ENCODE data around the gene NPIPA1.
A peak's percentile ranks its signal among the peaks of the same experiment; 100 is the strongest.

The NPIPA1 gene

GRCh38 chr16:14955546-14956231, 18.4 kb downstream of the NPIPA1 start:
- TF ChIP-seq CTCF (IDR thresholded peaks at IDR 0.05; ENCODE audit: unreplicated experiment in 3 of 3) = no peak
- Mint-ChIP-seq H3K4me3 (no peak overlapping the region), H3K9me3 (peaks cover 2% of the 10 kb centered on the region), H3K4me1 (peaks cover 8% of the 10 kb centered on the region), H3K27ac (no peak overlapping the region), H3K36me3 (ENCODE audit: low read depth) (no peaks in the 10 kb centered on the region), H3K27me3 (ENCODE audit: low read depth) (peaks cover 9% of the 10 kb centered on the region)

GRCh38 chr16:14957576-14958322, 20.5 kb downstream of the NPIPA1 start:
- no peak for TF ChIP-seq CTCF (IDR thresholded peaks at IDR 0.05; ENCODE audit: unreplicated experiment in 3 of 3)
- H3K9me3 Mint-ChIP-seq = peaks cover 2% of the 10 kb centered on the region
- H3K27me3 Mint-ChIP-seq (ENCODE audit: low read depth) = peaks cover 17% of the 10 kb centered on the region
- no peak overlapping the region for H3K4me3 Mint-ChIP-seq
- peaks cover 8% of the 10 kb centered on the region for H3K4me1 Mint-ChIP-seq
- peak overlapping the region; percentile 14 to 74 (median 51) for H3K27ac Mint-ChIP-seq
- no peaks in the 10 kb centered on the region for H3K36me3 Mint-ChIP-seq (ENCODE audit: low read depth)

GRCh38 chr16:14958323-14958600, 21.0 kb downstream of the NPIPA1 start:
- no peak for TF ChIP-seq CTCF (IDR thresholded peaks at IDR 0.05; ENCODE audit: unreplicated experiment in 3 of 3)

GRCh38 chr16:14958970-14959369, 21.7 kb downstream of the NPIPA1 start:
- Mint-ChIP-seq H3K27me3 (ENCODE audit: low read depth) (peaks cover 17% of the 10 kb centered on the region), H3K4me1 (peaks cover 8% of the 10 kb centered on the region), H3K27ac (no peak overlapping the region), H3K4me3 (no peak overlapping the region), H3K36me3 (ENCODE audit: low read depth) (no peaks in the 10 kb centered on the region), H3K9me3 (peaks cover 8% of the 10 kb centered on the region)
- no peak for TF ChIP-seq CTCF (IDR thresholded peaks at IDR 0.05; ENCODE audit: unreplicated experiment in 3 of 3)

More at GRCh38 chr16:14958323-14958600, 21.0 kb downstream of the NPIPA1 start:
- Mint-ChIP-seq H3K27me3 (ENCODE audit: low read depth) (peaks cover 17% of the 10 kb centered on the region), H3K36me3 (ENCODE audit: low read depth) (no peaks in the 10 kb centered on the region), H3K9me3 (peaks cover 5% of the 10 kb centered on the region), H3K4me1 (peaks cover 8% of the 10 kb centered on the region), H3K27ac (peak overlapping the region in 1 of 3 experiments; percentile 23), H3K4me3 (no peak overlapping the region)

GRCh38 chr16:14961405-14962186, 24.4 kb downstream of the NPIPA1 start:
- H3K27me3 Mint-ChIP-seq (ENCODE audit: low read depth) = peaks cover 23% of the 10 kb centered on the region
- no peaks in the 10 kb centered on the region for H3K36me3 Mint-ChIP-seq (ENCODE audit: low read depth)
- H3K27ac Mint-ChIP-seq = no peak overlapping the region
- no peak overlapping the region for H3K4me3 Mint-ChIP-seq
- H3K9me3 Mint-ChIP-seq = peaks cover 8% of the 10 kb centered on the region
- no peak for TF ChIP-seq CTCF (IDR thresholded peaks at IDR 0.05; ENCODE audit: unreplicated experiment in 3 of 3)
- H3K4me1 Mint-ChIP-seq = peaks cover 8% of the 10 kb centered on the region

Data from nephron (organoid).